DMS 273 (cell line): ENCODE data around the gene IZUMO4.
"Not testable (repeated sequence)": the region's sequence is repeated elsewhere in the genome, so short reads cannot be mapped to it uniquely, and the experiment has no call there.

Experiments used
- DNase-seq: peaks from one replicate; lab custom pipeline; 2025; ENCODE audit not compliant: unreplicated experiment; lab: John Stamatoyannopoulos, UW

The IZUMO4 gene

DNA sequence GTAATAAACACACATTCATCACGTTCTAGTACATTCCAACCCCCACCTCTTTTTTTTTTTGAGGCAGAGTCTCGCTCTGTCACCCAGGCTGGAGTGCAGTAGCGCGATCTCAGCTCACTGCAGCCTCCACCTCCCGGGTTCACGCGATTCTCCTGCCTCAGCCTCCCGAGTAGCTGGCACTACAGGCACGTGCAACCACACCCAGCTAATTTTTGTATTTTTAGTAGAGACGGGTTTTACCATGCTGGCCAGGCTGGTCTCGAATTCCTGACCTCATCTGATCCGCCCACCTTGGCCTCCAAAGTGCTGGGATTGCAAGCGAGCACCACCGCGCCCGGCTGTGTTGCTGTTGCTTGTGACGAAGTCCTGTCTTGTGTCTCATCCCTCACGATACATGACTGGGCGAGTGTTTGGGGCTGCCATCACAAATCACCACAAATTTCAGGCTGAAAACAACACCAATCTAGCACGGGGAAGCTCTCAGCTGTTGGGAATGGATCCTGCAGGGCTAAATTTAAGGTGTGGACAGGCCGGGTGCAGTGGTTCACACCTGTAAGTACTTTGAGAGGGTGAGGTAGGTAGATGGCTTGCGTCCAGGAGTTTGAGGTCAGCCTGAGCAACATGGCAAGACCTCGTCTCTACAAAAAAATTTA lies 16.3 kb upstream of the IZUMO4 start:
- no peak for DNase-seq

DNA sequence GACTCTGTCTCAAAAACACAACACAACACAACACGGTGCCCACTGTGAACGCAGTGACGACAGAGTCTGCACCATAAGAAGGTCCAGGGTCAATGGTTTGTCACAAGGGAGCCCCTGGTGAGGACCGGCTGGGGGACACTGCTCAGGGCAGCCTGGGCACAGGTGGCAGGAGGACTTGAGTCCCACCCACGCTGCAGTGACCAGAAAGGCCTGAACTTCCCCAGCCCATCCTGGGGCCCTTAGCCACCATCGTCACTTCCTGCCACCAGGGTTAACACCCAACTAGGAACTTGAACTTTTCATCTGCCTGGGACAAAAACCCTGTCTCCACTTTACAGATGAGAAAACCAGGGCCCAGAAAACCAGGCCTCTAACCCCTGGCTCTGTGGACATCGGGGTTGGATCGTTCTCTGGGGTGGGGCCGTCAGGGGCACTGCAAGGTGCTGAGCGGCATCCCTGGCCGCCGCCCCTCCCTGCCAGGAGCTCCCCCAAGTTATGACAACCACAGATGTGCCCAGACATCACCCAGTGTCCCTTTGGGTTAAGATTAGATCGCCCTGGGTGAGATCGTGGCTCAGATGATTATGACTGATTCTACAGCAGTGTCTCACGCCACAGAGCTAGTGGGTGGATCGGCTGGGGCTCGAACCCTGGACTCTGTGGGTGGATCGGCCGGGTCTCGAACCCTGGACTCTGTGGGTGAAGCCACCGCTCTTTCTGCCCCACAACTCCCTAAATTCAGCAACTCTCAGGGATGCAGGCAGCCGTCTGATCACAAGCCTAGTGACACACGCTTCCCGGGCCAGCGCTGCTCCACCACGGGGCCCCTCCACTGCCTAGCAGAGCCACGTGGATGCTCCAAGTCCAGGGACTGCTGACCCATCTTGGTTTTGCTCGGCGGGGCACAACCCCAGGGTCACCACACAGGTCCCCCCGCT lies 14.6 kb upstream of the IZUMO4 start:
- DNase-seq = no peak

DNA sequence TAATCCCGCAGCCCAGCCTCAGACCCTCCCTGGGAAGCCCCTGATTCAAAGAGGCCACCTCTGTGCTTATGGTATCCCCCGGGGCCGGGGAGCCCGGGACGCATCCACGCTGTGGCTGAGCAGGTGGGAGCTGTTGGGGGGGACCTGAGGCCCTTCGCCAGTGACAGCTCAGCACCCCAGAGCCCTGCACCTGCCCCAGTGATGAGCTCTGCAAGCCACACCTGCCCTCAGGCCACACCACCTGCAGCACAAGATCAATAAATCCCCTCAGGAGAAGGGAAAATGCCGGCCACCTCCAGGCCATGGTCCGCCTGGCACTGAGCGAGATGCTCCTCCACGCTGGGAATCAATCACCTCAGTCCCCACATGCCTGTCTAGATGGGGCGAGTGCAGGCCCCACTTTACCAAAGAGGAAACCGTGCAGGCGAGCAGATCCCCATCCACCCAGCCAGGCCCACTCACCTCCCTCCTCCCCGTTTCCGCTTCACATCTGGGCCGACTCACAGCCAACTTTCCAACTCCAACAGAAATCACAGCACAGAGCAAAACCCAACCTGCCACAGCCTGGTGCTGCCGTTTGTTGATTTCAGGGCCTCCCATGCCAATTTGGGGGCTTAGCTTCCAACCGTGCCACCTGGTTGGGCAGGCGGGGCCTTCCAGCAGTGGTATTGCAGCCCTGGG lies 13.4 kb upstream of the IZUMO4 start:
- DNase-seq = no peak

DNA sequence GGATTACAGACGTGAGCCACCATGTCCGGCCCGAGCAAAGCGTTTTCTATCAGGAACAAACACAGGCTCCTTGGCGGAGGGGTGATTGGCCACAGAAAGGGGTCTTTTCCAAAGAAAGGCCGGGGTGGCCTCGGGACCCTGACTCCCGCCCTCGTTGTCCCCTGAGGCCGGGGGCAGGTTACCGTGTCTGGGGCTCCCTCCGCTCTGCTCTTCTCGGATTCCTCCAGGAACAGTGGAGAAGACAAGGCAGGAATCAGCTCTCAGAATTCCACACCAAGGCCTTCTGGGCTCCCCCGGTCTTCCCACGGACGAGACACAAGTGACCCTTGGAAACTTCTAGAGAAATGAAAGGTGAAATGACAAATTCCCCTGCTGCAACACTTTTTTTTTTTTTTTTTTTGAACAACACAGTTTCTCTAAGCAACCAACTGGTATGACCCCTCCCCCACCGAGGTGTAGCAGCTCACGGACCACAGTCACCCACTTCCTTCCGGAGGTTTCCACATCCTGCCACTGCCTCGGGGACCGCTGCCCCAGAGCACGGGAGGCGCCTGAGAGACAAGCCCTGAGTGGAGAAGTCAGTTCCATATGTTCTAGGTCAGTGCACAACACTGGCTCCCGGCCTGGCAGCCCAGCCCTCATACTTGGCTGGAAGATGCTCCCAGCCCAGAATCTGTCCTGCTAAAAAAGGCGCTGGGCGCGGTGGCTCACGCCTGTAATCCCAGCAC lies 11.6 kb upstream of the IZUMO4 start:
- DNase-seq = no peak

DNA sequence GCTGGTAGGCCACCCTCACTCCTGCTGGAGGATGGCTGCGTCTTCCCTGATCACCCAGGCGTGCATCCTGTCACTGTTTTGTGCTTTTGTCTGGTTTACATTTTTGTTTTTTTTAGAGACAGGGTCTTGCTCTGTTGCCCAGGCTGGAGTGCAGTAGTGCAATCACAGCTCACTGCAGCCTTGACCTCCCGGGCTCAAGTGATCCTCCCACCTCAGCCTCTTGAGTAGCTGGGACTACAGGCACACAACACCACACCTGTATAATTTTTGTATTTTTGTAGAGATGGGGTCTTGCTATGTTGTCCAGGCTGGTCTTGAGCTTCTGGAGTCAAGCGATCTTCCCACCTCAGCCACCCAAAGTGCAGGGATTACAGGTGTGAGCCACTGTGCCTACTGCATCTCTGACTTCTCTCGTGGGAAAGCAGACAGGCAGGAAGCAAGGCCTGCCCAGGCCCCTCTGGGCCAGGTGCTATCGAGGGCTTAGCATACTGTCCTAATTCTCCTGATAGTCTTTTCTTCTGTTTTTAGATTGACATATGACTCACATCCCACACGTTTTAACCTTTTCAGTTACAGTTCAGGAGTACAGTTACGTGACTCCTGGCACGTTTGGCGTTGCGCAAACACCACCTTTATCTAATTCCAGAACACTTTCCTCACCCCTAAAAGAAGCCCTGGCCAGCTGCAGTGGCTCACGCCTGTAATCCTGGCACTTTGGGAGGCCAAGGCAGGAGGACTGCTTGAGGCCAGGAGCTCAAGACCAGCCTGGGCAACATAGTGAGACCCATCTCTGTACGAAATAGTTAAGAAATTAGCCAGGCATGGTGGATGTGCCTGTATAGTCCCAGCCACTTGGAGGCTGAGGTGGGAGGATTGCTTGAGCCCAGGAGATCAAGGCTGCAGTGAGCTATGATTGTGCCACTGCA lies 9.8 kb upstream of the IZUMO4 start:
- DNase-seq = not testable (repeated sequence)

DNA sequence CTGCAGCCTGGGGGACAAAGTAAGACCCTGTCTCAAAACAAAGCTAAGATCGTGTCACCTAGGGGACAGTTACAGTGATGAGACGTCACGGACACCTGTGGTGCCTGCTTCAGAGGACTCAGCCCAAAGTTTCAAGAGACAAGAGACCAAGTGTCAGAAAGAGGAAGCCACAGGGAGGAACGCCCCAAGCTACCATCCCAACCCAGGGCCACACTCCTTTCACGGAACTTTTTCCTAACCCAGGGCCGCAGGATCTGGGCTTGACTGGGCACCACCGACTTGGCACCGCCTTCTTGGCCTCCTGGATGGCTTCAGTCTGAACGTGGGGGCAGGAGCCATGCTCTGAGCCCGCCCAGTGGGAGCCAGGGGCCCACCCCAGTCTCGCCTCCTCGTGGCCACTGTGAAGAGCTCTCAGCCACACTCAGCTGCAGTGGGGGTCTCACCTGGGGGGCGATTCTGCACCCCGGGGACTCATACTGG lies 9.1 kb upstream of the IZUMO4 start:
- no peak for DNase-seq

DNA sequence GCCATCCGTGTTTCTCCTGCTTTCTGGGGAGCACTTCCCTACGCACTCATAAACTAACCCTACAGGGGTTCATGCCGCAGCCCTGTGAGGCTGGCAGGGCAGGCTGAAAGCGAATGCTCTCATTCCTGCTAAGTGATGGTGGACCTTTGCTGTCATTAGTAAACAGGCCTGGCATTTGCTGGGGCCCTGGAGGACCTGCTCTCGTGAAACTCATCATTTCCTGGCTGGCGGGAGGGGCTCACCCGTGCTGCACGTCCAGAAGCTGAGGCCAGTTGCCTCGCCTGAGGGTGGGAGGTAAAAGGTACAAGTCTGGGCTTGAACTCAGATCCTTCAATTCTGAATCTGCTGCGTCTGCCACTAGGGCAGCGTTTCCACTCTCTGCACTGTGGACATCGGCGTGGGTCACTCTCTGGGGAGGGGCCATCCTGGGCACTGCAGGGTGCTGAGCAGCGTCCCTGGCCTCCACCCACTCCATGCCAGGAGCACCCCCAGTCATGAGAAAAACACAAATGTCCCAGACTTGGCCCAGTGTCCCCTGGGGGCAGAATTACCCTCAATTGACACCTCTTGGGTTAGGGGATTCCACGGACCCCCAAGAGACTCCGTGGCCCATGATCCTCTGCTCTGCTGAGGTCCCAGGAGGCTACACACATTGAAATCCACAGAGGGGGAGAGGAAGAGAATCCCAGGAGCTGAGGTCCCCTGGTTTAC lies 7.6 kb upstream of the IZUMO4 start:
- DNase-seq = no peak

DNA sequence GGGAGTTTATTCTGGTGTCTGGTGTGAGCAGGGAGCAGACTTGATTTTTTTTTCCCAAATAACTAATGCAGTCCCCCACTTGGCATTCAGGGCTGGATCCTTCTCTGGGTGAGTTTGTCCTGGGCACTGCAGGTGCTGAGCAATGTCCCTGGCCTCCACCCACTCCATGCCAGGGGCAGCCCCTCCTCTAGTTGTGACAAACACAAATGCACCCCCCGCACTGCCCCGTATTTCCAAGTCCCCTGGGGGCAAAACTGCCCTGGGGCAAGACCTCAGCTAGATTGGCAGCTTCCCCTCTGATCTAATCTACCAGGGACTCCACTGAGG lies 7.0 kb upstream of the IZUMO4 start:
- no peak for DNase-seq

DNA sequence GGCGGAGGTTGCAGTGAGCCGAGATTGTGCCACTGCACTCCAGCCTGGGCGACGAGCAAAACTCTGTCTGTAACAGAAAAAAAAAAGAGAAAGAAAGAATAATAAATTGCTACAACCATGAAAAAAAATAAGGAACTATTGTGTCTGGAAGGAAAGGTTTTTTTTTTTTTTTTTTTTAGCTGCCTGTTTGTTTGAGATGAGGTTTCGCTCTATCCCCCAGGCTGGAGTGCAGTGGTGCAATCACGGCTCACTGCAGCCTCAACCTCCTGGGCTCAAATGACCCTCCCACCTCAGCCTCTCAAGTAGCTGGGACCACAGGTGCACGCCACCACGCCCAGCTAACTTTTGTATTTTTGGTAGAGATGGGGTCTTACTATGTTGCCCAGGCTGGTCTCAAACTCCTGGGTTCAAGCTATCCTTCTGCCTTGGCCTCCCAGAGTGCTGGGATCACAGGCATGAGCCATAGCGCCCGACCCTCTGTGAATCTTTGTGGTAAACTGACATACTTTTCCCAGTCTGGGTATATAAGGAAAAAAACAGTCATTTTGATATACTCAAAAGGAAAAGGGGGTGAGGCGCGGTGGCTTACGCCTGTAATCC lies 4.7 kb upstream of the IZUMO4 start:
- not testable (repeated sequence) for DNase-seq

DNA sequence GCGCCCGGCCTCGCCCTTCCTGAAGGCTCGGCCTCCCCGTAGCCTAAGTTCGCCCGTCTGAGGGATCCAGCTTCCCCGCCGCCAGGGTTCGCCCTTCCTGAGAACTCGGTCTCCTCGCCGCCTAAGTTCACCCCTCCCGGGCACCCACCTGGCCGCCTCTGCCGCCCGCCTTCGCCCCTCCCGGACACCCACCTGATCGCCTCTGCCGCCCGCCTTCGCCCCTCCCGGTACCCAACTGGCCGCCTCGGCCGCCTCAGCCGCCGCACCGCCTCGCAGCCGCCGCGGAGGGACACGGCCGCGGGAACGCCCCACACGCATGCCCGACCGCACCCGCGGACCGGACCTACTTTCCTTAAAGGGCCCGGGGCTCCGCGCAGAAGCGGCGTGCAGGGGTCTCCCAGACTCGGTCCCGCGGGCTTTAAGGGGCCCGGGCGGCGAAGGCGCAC lies 658 bp upstream of the IZUMO4 start, which contains the start of gene MOB3A:
TSS of gene MOB3A (minus strand) at position 293 of the 446 bp plus-strand sequence. CDS start 17,766 bp downstream, outside the sequence.
- DNase-seq = peak; percentile 99

DNA sequence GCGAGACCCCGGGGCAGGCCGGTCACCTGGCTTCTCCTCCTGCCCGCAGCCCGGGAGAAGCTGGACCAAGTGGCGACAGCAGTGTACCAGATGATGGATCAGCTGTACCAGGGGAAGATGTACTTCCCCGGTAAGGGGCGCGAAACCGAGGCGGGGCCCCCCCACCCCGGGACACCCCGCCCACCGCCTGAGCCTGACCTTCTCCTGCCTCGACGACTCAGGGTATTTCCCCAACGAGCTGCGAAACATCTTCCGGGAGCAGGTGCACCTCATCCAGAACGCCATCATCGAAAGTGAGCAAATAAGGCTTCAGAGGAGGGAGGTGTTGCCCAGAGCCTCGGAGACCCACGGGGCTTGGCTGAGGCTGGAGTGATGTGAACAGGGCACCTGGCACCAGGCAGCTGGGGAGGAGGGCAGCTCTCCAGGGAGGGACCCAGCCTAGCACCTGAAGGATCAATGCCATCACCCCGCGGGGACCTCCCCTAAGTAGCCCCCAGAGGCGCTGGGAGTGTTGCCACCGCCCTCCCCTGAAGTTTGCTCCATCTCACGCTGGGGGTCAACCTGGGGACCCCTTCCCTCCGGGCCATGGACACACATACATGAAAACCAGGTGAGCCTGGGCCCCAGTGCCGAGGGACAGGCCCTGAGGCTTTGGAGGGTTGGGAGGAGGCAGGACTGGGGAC lies 629 bp downstream of the IZUMO4 start:
- DNase-seq = peak; percentile 58

DNA sequence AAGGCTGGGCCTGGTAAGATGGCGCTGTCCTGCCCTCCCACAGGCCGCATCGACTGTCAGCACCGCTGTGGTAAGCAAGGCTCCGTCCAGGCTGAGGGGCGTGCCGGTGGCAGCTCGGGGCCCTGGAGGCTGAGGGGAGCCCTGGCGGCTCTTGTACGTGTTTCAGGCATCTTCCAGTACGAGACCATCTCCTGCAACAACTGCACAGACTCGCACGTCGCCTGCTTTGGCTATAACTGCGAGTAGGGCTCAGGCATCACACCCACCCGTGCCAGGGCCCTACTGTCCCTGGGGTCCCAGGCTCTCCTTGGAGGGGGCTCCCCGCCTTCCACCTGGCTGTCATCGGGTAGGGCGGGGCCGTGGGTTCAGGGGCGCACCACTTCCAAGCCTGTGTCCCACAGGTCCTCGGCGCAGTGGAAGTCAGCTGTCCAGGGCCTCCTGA lies 1.2 kb downstream of the IZUMO4 start:
- DNase-seq = peak; percentile 49

DNA sequence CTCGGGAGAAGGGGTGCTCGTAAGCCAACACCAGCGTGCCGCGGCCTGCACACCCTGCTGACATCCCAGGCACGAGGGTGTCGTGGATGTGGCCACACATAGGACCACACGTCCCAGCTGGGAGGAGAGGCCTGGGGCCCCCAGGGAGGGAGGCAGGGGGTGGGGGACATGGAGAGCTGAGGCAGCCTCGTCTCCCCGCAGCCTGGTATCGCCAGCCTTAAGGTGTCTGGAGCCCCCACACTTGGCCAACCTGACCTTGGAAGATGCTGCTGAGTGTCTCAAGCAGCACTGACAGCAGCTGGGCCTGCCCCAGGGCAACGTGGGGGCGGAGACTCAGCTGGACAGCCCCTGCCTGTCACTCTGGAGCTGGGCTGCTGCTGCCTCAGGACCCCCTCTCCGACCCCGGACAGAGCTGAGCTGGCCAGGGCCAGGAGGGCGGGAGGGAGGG lies 2.4 kb downstream of the IZUMO4 start:
- no peak for DNase-seq

DNA sequence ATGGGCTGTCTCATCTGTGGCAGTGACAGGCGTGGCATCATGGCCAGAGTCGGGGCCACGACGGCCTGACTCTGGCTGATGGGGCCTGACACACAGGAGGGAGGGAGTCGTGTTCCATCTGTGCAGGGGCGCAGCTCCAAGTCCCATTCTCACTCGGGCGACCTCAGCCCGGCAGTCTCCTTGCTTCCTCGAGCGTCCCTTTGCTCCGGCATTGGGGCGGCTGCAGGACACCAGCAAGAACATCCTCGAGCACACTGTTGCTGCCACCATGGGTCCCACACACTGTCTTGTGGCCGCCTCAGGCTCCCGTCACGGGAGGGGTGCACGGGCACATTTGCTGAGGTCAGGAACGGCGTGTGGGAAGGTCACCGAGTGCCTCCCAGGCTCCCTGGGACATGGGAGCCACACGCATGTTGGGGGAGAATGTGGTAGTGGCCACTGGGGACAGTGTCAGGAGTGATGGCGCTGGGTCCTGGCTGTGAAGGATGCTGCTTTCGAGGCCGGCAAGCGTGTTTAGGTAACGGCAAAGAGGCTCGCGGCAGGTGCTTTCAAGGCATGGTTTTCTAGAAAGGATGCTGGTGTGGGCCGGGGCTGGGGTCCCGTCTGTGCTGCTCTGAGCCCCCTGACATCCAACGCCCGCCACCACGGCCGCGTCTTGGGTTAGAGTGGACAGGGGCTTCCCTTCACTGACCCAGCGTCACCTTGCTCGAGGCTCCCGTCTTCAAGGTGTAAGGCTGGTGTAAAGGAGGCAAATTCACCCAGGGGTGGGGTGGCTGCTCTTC lies 3.4 kb downstream of the IZUMO4 start:
- DNase-seq = no peak

DNA sequence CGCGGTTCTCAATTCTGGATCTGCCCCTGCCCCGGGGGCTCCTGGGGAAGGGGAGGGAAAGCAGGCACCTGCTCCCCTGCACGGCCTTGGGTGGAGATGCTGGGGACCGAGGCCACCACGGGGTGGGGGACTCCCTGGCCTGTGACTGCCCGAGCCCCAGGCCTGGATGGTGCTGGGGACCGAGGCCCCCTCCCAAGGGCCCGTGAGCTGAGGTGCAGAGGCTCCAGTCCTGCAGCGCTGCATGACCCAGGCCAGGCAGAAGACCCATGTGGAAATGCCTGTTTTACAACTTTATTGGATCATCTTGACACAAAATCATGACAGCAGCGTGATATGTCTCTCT lies 4.0 kb downstream of the IZUMO4 start:
- DNase-seq = no peak

DNA sequence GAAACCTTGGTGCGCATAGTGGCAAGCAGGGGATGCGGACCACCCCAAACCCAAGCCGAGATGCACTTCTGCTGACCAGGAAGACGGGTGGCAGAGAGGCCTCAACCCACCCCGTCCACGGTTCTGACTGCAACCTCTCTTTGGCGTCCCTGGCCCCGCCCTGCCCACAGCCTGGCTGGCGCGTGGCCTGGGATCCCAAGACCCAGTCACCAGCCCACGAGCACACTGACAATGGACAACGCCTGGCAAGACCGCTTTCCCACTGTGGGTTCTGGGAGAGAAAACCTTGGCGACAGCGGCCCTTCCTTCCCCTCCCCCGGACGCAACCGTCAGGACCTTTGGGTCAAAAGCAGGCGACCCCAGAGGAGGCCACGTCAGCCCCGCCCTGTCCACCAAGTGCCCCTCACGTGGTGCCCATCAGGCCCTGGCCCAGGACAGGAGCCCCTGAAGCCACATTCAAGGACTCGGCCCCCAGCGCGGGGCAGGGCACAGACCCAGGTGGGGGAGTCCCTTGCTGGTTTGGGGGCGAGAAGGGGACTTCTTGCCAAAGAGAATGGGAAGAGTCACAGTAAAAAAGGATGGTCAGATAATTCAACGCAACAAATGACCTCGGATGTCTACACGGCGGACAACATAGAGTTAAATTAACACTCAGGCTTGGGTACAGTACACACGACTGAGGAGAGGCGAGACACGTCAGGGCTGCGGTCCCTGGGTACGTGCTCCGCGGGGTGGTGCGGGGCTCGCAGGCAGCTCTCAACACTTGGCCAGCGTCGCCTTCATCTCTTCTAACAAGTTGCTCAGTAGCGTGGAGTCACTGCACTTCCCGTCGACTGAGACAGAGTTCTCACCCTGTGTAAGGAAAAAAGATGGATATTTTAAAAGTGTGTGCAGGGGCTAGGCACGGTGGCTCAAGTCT lies 5.0 kb downstream of the IZUMO4 start:
- no peak for DNase-seq
